Measurements from ENCODE around the gene EQTN. TPM values are rescaled to one million over a fixed set of nuclear protein-coding genes. Genes with fewer than 3 reads are reported as not detected.

EQTN gene
- total RNA-seq (ENCODE audit: insufficient read depth, low replicate concordance), result not detected

GRCh38 chr9:27297050-27297449, at the start of gene EQTN:
TSS of gene EQTN (minus strand) at chr9:27297150. CDS start at chr9:27297055, 95 bp downstream.
- no peak for DNase-seq (ENCODE audit: low spot score)

- no peak for DNase-seq (ENCODE audit: low spot score)
Observed at GRCh38 chr9:27344776-27345175, 47.8 kb upstream of the EQTN start.

- DNase-seq (ENCODE audit: low spot score), result no peak
Observed at GRCh38 chr9:27341545-27342294, 44.8 kb upstream of the EQTN start.

GRCh38 chr9:27340961-27341511, 44.1 kb upstream of the EQTN start:
- no peak for DNase-seq (ENCODE audit: low spot score)

GRCh38 chr9:27340285-27340674, 43.3 kb upstream of the EQTN start:
- no peak for DNase-seq (ENCODE audit: low spot score)

- peak; percentile 46 for DNase-seq (ENCODE audit: low spot score)
Observed at GRCh38 chr9:27339661-27340284, 42.8 kb upstream of the EQTN start.

GRCh38 chr9:27338527-27338903, 41.6 kb upstream of the EQTN start:
- no peak for DNase-seq (ENCODE audit: low spot score)

GRCh38 chr9:27337833-27338526, 41.0 kb upstream of the EQTN start:
- DNase-seq (ENCODE audit: low spot score), result no peak

- no peak for DNase-seq (ENCODE audit: low spot score)
Observed at GRCh38 chr9:27337236-27337635, 40.3 kb upstream of the EQTN start.

- no peak for DNase-seq (ENCODE audit: low spot score)
Observed at GRCh38 chr9:27336829-27337228, 39.9 kb upstream of the EQTN start.

- DNase-seq (ENCODE audit: low spot score), result no peak
Observed at GRCh38 chr9:27336126-27336525, 39.2 kb upstream of the EQTN start.

GRCh38 chr9:27335075-27335474, 38.1 kb upstream of the EQTN start:
- DNase-seq (ENCODE audit: low spot score), result no peak

GRCh38 chr9:27333241-27334052, 36.5 kb upstream of the EQTN start:
- peak; percentile 92 for DNase-seq (ENCODE audit: low spot score)

GRCh38 chr9:27331393-27331792, 34.4 kb upstream of the EQTN start:
- no peak for DNase-seq (ENCODE audit: low spot score)

GRCh38 chr9:27329291-27329690, 32.3 kb upstream of the EQTN start:
- DNase-seq (ENCODE audit: low spot score), result no peak

- DNase-seq (ENCODE audit: low spot score), result no peak
Observed at GRCh38 chr9:27328483-27328882, 31.5 kb upstream of the EQTN start.

- no peak for DNase-seq (ENCODE audit: low spot score)
Observed at GRCh38 chr9:27311184-27311583, 14.2 kb upstream of the EQTN start.

GRCh38 chr9:27310582-27310981, 13.6 kb upstream of the EQTN start:
- DNase-seq (ENCODE audit: low spot score), result no peak

- no peak for DNase-seq (ENCODE audit: low spot score)
Observed at GRCh38 chr9:27308691-27309390, 11.9 kb upstream of the EQTN start.

- no peak for DNase-seq (ENCODE audit: low spot score)
Observed at GRCh38 chr9:27304521-27304920, 7.6 kb upstream of the EQTN start.

GRCh38 chr9:27303219-27303618, 6.3 kb upstream of the EQTN start:
- DNase-seq (ENCODE audit: low spot score), result peak; percentile 12
